MV-4-11 (cell line): ENCODE data around the gene PPP2R5D.
"Not testable (repeated sequence)": the region's sequence is repeated elsewhere in the genome, so short reads cannot be mapped to it uniquely, and the experiment has no call there.

ENCODE experiments used
- DNase-seq: peaks from one replicate; lab custom pipeline; 2025; lab: John Stamatoyannopoulos, UW

PPP2R5D gene

DNA sequence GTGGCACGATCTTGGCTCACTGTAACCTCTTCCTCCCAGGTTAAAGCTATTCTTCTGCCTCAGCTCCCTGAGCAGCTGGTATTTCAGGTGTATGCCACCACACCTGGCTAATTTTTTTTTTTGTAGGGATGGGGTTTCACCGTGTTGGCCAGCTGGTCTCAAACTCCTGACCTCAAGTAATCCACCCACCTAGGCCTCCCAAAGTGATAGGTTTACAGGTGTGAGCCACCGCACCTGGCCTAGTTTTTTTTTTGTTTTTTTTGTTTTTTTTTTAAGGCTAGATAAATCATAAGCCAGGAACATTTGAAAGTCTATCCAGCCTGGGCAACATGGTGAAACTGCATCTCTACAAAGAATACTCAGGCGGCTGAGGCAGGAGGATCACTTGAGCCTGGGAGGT is 48.0 kb downstream of the PPP2R5D start:
- no peak for DNase-seq

DNA sequence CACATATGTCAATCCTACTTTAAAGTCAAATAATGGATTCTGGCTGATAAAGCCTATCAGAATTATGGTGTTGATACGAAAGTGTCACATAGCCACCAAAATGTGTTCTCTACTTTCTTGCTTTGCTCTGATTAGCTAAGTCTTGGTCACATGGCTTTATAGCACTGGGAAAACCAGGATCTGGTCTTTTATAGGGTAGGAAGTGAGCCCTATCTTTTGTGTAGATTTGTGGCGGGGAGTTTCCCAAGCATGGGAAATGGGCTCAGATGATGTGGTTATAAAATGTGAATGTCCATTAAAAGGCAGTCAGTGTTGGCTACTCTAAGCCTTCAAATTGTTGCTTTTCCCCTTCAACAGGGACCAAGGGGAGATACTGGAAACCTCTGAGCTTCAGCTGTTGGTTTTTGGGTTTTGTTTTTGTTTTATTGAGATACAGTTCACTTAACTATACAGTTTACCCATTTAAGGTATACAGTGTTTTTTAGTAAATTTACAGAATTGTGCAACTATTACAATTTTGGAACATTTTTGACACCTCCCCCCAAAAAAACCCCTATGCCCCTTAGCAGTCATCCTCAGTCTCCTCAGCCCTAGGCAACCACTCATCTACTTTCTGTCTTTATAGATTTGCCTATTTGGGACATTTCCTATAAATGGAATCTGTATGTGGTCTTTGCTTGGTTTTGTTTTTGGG is 49.3 kb downstream of the PPP2R5D start:
- DNase-seq, result no peak

DNA sequence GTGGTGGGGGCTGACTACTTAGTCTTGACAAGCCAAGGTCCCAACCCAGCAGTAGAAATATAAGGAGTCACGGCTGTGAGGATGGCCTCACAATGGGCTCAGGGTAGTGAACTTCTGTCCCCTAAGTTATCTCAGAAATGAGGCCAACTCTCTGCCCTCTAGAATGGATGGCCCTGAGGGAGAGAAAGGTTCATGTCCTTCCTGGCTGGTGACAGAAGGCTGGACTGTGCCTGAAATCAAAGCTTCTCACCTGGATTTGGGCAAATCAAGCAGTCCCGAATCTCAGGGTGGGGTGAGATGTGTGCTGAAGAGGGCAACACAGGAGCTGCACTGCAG is 49.8 kb downstream of the PPP2R5D start:
- no peak for DNase-seq

DNA sequence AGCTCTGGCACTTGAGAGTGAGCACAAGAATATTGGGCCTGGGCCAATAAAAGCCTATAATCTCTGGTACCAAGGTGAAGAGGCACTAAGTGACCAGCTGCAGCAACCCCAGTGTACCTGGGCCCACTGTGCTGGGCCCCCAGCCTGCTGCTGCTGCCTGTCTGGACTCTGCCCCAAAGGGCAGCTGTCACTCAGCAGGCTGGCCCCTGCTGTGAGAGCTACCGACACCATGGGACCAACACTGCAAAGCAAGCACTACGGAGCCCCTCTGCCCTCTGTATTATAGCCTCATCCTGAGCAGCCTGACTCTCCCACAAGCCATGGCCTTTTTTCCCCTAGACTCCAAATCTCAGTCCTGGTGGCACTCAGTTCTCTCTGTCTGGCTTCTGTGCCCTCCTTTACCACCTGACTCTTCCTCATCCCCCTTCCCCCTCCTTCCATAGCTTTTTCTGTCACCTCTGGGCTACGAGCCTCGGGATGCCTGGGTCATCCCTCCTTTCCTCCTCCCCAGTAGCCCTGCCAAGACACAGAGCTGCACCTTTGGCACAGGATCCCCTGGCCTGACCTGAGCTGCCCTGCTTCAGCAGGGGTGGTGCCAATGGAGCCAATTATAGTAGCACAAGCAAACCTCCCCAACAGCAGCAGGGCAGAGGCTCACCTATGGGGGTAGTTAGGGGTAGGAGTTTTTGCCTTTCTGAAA is 51.3 kb downstream of the PPP2R5D start:
- DNase-seq, result no peak

DNA sequence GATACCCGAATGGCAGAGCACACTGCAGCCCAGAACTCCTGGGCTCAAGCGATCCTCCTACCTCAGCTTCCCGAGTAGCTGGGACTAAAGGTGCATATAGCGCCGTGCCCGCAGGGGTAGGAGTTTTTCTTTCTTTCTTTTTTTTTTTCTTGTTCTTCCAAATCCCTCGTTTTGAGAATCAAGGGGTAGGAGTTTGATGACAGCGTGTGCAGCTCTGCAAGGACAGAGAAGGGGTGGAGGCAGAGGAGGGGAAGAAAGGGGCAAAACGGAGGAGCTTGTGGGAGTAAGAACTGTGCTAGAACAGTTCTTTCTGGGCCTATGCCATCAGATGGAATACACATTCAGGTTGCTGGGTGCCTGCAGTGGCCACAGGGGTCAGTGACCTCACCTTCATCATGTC is 52.3 kb downstream of the PPP2R5D start:
- DNase-seq, result no peak

DNA sequence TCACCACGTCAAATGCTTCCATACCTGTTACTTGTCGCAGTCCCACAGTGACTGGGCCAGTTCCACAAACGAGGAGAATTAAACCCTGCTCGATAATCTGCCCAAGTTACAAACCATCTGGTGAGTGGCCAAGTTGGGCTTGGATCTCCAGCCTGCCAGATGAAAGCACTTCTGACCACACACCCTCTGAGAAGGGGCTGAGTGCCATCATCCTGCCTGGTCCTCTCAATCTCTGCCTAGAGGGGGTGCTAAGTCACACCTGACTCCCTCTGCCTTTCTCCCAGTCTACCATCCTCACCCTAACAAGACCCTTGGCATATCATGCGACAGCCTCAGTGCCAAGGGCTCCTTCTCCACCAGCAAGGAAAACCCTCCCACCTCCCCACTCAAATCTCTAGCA is 52.8 kb downstream of the PPP2R5D start:
- no peak for DNase-seq

DNA sequence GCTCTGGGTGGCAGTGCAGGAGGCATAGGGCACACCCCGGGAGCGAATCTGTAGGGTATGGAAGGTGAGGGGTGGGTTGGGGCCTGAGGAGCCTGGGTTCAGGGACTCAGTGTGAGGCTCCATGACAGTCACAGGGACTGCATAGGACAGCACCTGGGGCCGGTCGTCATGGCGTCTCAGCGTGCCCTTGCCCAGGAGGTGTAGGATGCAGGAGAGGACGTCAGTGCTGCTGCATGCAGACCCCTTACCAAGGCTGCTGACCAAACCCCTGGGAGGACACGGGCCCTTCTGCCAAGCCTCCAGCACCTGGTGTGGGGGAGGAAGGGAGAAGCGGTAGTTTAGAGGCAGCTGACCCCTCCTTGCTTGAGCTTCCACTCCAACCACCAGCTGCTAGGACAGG is 53.3 kb downstream of the PPP2R5D start:
- no peak for DNase-seq

DNA sequence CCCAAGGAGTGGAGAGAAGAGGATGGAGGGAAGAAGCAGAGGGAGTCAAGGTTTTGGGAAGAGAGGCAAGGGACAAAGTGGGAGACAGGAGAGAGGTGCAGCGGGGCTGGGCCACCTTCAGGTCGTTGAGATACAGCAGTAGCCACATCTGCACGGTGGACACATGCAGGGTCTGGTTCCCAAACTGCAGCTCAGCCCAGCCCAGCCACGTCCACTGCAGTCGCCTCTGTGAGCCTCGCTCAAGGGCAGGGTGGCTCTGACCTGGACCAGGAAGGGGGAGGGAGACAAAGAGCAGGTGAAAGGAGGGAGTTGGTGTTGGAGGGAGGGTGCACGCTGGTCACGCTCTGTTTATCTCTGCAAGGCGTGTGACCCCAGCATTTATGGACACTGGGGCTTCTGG is 54.4 kb downstream of the PPP2R5D start:
- DNase-seq, result no peak

DNA sequence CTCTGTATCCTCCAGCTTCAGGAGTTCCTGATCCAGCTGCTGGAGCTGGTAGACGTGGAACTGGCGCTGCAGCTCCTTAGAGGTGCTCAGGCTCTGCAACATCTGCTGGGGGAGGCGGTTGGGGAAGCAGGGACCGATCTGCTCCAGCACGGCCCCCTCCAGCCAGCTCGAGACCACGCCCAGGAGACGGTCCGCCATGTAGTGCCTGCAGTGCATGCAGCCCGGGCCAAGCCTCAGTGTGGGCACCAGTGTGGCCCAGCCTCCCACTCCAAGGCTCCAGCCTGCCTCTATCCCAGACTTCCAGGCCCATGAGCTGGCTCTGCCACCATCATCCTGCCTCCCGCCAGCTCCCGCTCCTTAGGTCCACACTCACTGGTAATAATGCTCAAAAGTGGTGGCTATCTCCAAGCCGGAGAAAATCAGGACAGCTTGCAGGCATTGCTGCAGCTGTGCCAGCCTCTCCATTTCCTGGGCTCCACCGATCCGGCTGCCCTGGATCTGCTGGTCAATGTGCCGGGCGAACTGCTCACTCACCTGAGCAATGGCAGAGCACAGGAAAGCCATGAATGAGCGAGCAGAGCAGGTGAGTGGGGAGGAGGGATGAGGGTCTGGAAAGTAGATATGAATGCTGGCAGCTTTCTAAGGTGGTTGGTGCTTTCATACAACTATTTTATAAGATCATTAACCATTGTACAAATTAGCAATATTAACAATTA is 56.3 kb downstream of the PPP2R5D start:
- no peak for DNase-seq

DNA sequence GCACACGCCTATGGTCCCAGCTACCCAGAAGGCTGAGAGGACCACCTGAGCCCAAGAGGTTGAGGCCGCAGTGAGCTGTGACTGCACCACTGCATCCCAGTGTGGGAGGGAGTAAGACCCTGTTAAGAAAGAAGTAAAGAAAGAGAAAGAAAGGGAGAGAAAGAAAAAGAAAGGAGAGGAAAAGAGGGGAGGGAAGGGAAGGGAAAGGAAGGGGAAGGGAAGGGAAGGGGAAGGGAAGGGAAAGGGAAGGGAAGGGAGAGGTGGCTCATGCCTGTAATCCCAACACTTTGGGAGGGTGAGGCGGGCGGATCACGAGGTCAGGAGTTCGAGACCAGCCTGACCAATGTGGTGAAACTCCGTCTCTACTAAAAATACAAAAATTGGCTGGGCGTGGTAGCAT is 57.1 kb downstream of the PPP2R5D start:
- not testable (repeated sequence) for DNase-seq

DNA sequence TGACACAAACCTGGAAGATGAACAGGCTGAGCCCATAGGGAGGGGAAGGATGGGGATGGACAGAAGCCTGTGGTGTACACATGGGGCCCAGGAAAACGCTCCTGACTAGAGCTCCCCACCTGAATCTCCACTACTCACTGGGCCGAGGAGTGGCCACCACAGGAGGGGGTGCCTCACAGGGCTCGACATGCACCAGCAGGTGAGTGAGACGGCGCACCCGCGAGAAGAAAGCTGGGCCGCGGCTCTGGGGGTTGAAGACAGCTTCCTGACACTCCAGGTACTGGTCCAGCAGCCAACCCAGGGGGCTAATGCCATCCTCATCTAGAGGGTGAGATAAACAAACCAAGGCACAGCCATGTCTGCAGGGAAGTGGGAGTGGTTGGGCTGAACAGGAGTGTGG is 58.9 kb downstream of the PPP2R5D start:
- DNase-seq, result no peak

DNA sequence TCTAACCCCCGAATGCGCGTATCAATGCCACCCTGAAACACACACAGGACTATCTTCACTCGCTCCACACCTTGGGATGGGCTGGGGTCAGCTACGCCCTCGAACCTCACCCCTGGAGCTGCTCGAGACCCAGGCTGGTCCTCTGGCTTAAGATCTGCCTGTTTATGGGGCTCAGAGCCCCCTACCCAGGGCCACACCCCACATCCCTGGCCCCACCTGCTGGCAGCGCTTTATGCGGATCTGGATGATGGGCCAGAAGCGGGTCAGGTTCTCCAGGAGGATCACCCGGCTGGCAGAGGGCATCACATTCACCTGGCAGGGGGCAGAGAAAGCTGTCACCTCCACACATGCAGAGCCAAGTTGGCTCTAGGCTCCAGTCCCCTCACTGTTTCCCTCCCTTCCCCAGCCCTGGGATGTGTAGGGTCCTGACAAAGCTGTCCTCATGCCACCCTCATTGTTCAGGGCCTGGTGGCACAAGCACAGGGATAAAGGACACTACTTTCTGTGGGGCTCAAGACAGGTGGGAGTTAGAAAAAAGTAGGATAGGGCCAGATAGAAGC is 61.1 kb downstream of the PPP2R5D start:
- no peak for DNase-seq

DNA sequence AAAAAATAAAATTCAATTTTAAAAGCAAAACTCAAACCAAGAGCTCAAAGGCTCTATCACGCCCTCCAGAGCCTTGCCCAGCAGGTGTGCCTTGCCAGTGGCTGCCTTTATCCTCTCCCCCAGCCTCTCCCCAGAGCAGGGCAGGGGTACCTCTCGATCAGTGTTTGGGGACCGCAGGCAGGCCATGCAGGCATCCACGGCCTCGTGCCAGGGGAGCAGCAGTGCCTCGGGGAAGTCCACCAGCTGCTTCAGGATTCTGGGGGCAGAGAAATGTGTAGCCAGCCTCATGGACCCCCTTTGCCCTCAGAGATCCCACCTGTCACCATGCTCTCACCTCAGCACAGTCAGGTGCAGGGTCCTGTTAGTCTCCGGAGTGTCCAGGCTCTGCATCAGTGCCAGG is 63.6 kb downstream of the PPP2R5D start:
- DNase-seq, result no peak

DNA sequence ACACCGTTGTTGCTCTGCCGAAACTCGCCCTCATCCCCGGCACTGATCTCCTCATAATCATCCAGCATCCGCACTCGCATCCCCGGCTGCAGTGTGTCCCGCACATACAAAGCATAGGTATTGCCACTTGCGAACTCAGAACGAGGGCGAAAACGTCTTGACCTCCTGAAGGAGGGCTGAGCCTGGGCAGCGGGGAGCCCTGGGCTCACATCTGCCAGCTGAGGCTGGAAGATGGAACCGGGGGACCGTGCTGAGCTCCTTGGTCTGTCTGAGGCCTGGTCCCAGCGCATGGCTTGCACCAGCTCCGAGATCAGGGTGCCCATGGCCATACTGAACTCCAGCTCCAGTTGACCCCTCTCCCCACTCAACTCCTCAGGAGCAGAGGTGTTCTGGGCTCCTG is 66.6 kb downstream of the PPP2R5D start:
- no peak for DNase-seq

DNA sequence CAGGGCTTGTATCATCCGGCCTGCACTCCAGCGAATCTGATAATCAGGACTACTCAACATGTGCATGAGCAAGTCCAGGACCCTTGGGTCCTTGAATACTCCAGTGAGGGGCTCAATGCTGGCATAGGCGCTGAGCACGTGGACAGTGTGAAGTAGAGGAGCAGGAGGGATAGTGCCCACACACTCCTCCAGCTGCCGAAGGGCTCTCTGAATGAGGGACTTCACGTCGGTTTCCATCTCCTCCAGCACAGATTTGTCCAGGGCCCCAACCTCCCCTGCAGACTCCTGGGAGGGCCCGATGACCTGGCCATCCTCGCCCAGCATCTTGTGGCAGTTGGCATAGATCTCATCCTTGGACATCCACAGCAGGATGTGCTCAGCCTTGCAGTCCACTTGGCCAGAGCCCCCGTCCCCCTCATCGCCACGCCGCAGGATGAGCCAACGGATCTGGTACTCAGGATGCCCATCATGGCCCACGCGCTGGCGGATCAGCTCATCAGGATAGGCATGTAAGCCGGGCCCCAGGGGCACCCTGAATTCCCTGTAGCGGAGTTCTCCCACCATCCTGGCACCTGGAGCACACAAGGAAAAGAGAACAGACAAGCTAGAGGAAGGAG is 68.0 kb downstream of the PPP2R5D start:
- no peak for DNase-seq

DNA sequence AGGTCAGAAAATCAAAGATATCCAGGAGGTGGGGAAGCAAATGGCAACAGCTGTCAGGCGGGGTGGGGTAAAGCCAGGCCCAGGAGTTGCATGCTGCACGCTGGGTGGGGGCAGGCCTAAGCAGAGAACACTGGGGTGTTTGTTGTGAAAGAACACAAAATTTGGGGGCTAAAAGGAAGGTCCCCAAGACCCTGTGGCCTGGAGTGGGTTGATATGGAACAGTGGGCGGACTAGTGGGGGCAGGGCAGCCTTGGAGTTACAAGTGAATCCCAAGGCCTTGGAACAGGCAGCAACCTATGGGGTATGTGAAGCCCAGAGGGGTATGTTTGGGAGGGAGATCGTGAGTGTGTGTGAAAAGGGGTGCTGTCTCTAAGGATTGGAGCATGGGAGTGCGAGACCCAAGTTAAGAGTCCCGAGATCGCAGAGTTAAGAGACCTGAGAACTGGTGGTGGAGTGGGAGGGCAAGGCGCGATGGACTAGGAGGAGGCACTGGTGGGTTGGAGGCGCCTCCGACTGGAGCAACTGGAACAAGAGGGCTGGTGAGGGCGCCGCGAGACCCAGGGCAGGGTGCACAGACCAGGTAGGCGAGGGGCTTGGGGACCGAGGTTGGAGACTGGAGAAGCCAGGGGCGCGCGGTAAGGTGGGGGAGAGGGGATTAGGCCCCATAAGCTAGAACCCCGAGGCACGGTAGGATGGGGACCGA is 68.6 kb downstream of the PPP2R5D start:
- DNase-seq, result peak; percentile 26

DNA sequence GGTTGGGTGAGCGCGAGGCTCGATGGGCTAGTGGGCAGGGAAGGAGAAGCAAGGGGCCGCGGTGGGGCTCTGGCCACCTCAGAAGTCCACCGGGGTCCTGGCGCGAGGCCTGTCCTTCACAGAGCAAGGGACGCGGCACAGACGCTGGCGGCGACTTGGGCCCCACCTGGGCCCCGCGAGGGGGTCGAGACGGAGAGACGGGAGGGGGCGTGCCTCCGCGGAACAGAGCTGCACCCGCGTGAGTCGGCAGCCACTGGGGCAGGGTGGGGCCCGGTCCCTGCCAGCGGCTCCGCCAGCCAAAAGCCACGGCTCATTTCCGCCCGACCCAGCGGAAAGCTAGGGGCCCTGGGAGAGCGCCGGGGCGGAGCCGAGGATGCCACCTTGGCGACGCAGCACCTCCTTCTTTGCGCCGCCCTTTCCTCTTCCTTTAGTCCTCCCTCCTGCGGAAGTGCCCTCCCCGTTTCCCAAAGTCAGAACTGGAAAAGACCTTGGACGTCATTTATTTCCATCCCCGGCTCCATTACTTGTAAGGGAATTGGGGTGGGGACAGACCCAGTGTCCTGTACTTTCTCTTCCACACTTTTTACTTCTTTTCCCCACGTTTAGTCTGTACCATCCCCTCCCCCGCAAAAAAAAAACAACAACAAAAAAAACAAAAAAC is 69.3 kb downstream of the PPP2R5D start, which contains the start of gene CUL7:
CUL7 (minus strand) TSS at position 307 of the 661 bp plus-strand sequence. CDS start 1,063 bp downstream, outside the sequence.
- DNase-seq, result peak; percentile 90

DNA sequence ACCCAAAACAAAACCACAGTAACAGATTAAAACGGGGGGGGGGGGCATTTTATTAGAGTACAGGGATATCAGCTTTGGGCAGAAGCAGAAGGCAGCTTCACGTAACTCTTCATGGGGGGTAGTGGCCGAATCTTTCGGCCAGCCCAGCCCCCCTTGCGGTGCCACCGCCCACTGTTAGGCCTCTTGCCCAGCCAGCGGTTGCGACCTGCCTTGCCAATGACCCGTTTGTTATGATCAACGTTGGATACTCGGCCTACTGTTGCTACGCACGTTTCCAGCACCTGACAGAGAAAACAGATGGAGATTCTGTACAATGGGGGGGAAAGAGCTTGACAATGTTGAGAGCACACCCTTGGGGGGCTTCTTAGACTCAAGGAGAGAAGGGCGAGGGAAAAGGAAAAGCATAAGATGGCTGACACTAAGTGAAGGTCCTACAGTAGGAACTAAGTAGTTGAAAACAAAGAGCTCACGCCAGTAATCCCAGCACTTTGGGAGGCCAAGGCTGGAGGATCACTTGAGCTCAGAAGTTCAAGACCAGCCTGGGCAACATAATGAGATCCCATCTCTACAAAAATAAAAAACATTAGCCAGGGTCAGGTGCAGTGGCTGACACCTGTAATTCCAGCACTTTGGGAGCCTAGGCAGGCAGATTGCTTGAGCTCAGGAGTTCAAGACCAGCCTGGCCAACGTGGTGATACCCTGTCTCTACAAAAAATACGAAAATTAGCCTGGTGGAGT is 70.0 kb downstream of the PPP2R5D start:
- no peak for DNase-seq

DNA sequence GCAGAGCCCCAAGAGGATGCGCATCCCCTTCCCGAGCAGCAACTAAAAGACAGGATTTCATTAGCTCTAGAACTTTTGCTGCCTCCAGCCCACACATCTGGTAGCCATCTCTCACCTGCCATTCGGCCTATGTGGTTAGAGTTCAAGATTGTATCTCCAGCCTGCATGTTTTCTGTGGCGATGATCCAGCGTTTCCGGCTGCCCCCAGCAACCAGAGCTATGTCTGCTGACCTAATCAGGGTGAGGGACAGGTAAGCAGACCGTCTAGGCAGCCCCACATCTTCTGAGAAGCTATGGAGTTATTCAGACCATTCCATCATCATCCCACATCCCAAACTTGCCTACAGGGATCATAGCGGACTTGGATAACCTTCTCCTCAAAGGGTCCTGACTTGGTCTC is 71.6 kb downstream of the PPP2R5D start:
- no peak for DNase-seq

DNA sequence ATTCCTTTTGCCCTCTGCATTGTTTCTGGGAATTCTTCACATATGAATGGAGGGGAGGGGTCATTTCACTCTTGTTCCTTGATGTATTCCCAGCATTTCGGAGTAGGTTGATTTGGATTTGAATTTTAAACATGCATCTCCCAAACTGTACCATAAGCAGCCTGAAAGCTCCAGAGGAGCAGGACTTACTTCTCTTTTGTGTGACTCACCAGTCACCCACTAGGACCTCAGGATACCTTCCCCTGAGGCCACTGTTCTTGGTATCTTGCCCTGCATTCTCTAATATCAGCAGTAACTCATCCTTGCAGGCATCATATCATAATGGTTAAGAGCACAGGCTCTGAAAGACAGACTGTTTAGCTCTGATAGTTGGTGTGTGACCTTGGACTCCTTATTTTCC is 74.2 kb downstream of the PPP2R5D start:
- DNase-seq, result peak; percentile 20
